ENCODE measurements around the gene ANKLE2.

DNA sequence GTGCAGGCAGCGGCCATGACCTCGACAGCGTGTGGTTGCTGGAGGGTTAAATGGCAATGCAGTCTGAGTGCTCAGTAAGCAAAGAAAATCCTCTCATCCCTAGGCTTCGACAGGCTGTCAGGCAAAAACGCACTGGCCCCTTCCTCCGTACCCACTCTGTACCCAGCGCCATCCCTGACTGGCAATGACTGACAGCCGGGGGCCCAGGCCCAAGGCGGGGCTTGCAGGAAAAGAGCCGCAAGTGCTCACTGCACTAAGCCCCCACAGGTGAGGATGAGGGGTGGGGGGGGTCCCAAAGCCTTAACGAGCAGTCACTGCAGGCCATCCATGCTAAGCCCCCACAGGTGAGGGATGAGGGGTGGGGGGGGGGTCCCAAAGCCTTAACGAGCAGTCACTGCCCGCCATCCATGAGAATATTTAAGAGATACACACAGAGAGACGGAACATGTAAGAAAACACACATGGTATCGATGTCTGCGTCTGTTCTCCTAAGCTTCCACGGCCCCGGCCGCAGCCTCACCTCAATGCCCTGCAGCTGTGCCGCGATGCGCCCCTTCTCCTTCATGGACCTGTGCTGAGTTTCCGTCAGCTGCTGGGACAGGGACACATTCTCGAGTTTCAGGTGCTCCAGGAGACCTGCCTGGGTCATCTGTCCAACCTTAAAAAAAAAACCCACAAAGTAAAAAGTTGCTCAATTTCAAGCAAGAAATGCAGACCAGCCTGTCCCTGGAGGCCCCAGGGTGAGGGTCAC lies 36.4 kb upstream of the ANKLE2 start:
- TF ChIP-seq, protein P1, sequence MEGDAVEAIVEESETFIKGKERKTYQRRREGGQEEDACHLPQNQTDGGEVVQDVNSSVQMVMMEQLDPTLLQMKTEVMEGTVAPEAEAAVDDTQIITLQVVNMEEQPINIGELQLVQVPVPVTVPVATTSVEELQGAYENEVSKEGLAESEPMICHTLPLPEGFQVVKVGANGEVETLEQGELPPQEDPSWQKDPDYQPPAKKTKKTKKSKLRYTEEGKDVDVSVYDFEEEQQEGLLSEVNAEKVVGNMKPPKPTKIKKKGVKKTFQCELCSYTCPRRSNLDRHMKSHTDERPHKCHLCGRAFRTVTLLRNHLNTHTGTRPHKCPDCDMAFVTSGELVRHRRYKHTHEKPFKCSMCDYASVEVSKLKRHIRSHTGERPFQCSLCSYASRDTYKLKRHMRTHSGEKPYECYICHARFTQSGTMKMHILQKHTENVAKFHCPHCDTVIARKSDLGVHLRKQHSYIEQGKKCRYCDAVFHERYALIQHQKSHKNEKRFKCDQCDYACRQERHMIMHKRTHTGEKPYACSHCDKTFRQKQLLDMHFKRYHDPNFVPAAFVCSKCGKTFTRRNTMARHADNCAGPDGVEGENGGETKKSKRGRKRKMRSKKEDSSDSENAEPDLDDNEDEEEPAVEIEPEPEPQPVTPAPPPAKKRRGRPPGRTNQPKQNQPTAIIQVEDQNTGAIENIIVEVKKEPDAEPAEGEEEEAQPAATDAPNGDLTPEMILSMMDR (IDR thresholded peaks at IDR 0.05; ENCODE audit: poor library complexity, severe bottlenecking), result no peak
- TF ChIP-seq POLR2AphosphoS5 (IDR thresholded peaks at IDR 0.05) (no peak), EZH2 (IDR thresholded peaks at IDR 0.05; ENCODE audit: borderline replicate concordance, insufficient read depth, low read length, poor library complexity, severe bottlenecking) (no peak), EP300 (conservative IDR thresholded peaks at IDR 0.05; ENCODE audit: poor library complexity, severe bottlenecking) (no peak), TAF1 (IDR thresholded peaks at IDR 0.05; ENCODE audit: low read depth) (no peak), SMC3 (conservative IDR thresholded peaks at IDR 0.05; ENCODE audit: poor library complexity) (no peak)
- TF ChIP-seq, protein P2, sequence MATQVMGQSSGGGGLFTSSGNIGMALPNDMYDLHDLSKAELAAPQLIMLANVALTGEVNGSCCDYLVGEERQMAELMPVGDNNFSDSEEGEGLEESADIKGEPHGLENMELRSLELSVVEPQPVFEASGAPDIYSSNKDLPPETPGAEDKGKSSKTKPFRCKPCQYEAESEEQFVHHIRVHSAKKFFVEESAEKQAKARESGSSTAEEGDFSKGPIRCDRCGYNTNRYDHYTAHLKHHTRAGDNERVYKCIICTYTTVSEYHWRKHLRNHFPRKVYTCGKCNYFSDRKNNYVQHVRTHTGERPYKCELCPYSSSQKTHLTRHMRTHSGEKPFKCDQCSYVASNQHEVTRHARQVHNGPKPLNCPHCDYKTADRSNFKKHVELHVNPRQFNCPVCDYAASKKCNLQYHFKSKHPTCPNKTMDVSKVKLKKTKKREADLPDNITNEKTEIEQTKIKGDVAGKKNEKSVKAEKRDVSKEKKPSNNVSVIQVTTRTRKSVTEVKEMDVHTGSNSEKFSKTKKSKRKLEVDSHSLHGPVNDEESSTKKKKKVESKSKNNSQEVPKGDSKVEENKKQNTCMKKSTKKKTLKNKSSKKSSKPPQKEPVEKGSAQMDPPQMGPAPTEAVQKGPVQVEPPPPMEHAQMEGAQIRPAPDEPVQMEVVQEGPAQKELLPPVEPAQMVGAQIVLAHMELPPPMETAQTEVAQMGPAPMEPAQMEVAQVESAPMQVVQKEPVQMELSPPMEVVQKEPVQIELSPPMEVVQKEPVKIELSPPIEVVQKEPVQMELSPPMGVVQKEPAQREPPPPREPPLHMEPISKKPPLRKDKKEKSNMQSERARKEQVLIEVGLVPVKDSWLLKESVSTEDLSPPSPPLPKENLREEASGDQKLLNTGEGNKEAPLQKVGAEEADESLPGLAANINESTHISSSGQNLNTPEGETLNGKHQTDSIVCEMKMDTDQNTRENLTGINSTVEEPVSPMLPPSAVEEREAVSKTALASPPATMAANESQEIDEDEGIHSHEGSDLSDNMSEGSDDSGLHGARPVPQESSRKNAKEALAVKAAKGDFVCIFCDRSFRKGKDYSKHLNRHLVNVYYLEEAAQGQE (IDR thresholded peaks at IDR 0.05; ENCODE audit: borderline replicate concordance), result no peak

All from neural cell (in vitro differentiated cells).